Smooth muscle cell of the pulmonary artery (primary cell): ENCODE results near the gene HK2. TPM values are rescaled to one million over a fixed set of nuclear protein-coding genes. Genes with fewer than 3 reads are reported as not detected.

Source experiments
- total RNA-seq: library from RNA; depleted of rRNA; stranded (reverse); fragments of >200 nt; gene quantifications from 2 replicates; pipeline ENCODE4 v1.2.3, GENCODE V29; 2014

Gene HK2
- total RNA-seq = 113 and 133 TPM in 2 replicates

DNA sequence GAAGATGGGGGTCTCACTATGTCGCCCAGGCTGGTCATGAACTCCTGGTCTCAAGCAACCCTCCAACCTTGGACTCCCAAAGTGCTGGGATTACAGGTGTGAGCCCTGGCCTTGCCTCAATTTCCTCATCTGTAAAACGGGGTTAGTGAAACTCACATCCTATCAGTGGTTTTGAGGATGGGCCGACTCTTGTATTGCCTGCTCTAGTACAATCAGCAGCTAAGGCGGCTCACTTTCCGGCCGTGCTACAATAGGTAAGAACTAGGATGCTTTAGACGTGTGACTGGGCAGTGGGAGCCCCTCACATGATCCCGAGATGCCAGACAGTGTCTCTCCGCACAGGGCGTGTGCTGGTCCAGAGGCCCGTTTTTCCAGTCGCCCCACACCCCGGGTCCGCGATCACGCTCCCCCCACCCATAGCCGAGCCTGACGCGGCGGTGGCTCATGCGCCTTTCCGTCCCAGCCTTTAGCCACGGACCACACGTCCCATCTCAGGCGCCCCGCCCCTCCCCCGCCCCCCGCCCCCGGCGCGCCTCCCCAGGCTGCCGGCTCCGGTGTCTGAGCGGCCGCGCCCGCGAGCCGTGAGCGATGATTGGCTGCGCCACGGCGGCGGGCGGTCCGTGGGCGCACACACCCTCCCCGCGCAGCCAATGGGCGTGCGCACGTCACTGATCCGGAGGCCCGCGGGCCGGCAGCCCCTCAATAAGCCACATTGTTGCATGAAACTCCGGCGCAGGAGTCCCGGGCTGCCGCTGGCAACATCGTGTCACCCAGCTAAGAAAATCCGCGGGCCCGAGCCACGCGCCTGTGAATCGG is at the start of gene HK2:
HK2 (plus strand) TSS at position 710 of the 816 bp plus-strand sequence. CDS start 454 bp downstream, outside the sequence.

Other genes starting within 250 kb of the HK2 start
- 0.23 and 0.26 TPM in 2 replicates for gene M1AP, start 185.8 kb upstream of the HK2 start, total RNA-seq
- gene SEMA4F, start 179.9 kb upstream of the HK2 start, total RNA-seq = 19.7 and 20.4 TPM in 2 replicates
- gene POLE4, start 124.5 kb downstream of the HK2 start, total RNA-seq = 13.3 and 17.5 TPM in 2 replicates